HG03469 (cell line): ENCODE results near the gene VPS26A.
A peak's percentile ranks its signal among the peaks of the same experiment; 100 is the strongest.
"Not testable (repeated sequence)": the region's sequence is repeated elsewhere in the genome, so short reads cannot be mapped to it uniquely, and the experiment has no call there.

ENCODE experiments used
- ATAC-seq: cut with Tn5 transposase; IDR thresholded peaks from one replicate; pipeline ENCODE4 v1.9.1; 2021; ENCODE audit warnings: mild to moderate bottlenecking, moderate library complexity, moderate number of reproducible peaks; ENCODE audit not compliant: unreplicated experiment

VPS26A gene

GRCh38 chr10:69172241-69172982, 48.4 kb downstream of the VPS26A start:
- ATAC-seq: no peak

GRCh38 chr10:69175326-69175725, 51.3 kb downstream of the VPS26A start:
- not testable (repeated sequence) for ATAC-seq

GRCh38 chr10:69176823-69177222, 52.8 kb downstream of the VPS26A start:
- ATAC-seq: no peak

GRCh38 chr10:69179089-69179742, 55.2 kb downstream of the VPS26A start:
- peak; percentile 11 for ATAC-seq

- ATAC-seq: peak; percentile 68
Observed at GRCh38 chr10:69179743-69180524, 56.0 kb downstream of the VPS26A start, which contains the start of gene SUPV3L1. Gene SUPV3L1 (plus strand): TSS chr10:69180234. CDS start chr10:69180292, 58 bp downstream.

- ATAC-seq: no peak
Observed at GRCh38 chr10:69180525-69181204, 56.7 kb downstream of the VPS26A start.

GRCh38 chr10:69181433-69181832, 57.5 kb downstream of the VPS26A start:
- ATAC-seq: no peak

GRCh38 chr10:69182005-69182404, 58.0 kb downstream of the VPS26A start:
- no peak for ATAC-seq

- ATAC-seq: no peak
Observed at GRCh38 chr10:69186524-69186923, 62.5 kb downstream of the VPS26A start.

GRCh38 chr10:69201045-69201444, 77.1 kb downstream of the VPS26A start:
- ATAC-seq: no peak

GRCh38 chr10:69202332-69202731, 78.4 kb downstream of the VPS26A start:
- peak; percentile 49 for ATAC-seq

- no peak for ATAC-seq
Observed at GRCh38 chr10:69208761-69209160, 84.8 kb downstream of the VPS26A start.

- ATAC-seq: no peak
Observed at GRCh38 chr10:69209787-69210484, 86.0 kb downstream of the VPS26A start.

- ATAC-seq: no peak
Observed at GRCh38 chr10:69211104-69211503, 87.1 kb downstream of the VPS26A start.

GRCh38 chr10:69211524-69211923, 87.5 kb downstream of the VPS26A start:
- no peak for ATAC-seq

GRCh38 chr10:69213591-69214311, 89.8 kb downstream of the VPS26A start:
- no peak for ATAC-seq

- no peak for ATAC-seq
Observed at GRCh38 chr10:69214666-69215131, 90.7 kb downstream of the VPS26A start.

GRCh38 chr10:69215405-69216171, 91.6 kb downstream of the VPS26A start:
- no peak for ATAC-seq
